Left renal cortex interstitium (tissue), 4 donors: ENCODE results near the gene FUT3. TPM values are rescaled to one million over a fixed set of nuclear protein-coding genes. Genes with fewer than 3 reads are reported as not detected.

Experiments used
- DNase-seq, 4 donors: peaks; one replicate each; pipeline ENCODE4 v3.0.0-alpha.2; 2013; ENCODE audit warnings: low read depth in 4 of 4, low spot score in 2 of 4, missing footprints in 1 of 4
- polyA plus RNA-seq, 4 donors: library from polyadenylated mRNA; unstranded; fragments of 120-200 nt; gene quantifications; one replicate each; pipeline ENCODE4 v1.2.1, GENCODE V29; 2013; ENCODE audit not compliant: insufficient read length in 4 of 4

FUT3 gene
- polyA plus RNA-seq, 4 donors, result 0.32 to 1.3 (median 0.74) TPM

GRCh38 chr19:5826531-5827341 is 24.5 kb downstream of the FUT3 start:
- DNase-seq, result peak in 3 of 4 donors; percentile 62 to 76 (median 65)

GRCh38 chr19:5825178-5825577 is 26.1 kb downstream of the FUT3 start:
- DNase-seq, result no peak

GRCh38 chr19:5824751-5825150 is 26.5 kb downstream of the FUT3 start:
- no peak for DNase-seq

DNA sequence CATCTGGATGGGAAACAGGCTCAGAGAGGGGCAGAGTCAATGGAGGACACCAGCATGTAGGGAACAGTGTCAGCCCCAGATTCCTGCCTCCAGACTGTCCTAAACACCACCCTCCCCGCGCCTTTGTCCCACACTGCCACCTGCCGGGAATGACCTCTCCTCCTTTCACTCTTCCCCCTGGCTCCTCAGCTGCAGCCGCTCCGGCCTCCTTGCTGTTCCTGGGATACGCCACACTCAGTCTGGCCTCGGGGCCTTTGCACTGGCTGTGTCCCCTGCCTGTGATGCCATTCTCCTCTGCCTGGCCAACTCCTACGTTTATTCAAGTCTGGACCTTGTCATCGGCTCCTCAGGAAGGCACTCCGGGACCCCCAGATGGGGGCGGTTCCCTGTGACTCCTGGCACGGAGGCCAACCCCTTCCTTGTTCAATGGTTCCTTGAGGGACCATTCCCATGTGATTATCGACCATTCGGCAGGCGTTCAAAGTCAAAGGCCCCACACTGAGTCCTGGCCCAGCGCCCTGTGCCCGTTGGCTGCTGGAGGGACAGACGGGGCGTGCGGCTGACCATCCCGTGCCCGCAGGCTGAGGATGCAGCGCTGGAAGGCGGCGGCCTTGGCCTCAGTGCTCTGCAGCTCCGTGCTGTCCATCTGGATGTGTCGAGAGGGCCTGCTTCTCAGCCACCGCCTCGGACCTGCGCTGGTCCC is 27.5 kb downstream of the FUT3 start:
- DNase-seq, result no peak

GRCh38 chr19:5822181-5822844 is 28.9 kb downstream of the FUT3 start:
- DNase-seq, result no peak

- DNase-seq, result no peak
Observed at GRCh38 chr19:5821521-5822180, 29.6 kb downstream of the FUT3 start.

- DNase-seq, result no peak
Observed at GRCh38 chr19:5820785-5821184, 30.5 kb downstream of the FUT3 start.

- no peak for DNase-seq
Observed at GRCh38 chr19:5818594-5818993, 32.7 kb downstream of the FUT3 start.

- DNase-seq, result no peak
Observed at GRCh38 chr19:5817218-5817617, 34.0 kb downstream of the FUT3 start.

- no peak for DNase-seq
Observed at GRCh38 chr19:5814852-5815246, 36.4 kb downstream of the FUT3 start.

DNA sequence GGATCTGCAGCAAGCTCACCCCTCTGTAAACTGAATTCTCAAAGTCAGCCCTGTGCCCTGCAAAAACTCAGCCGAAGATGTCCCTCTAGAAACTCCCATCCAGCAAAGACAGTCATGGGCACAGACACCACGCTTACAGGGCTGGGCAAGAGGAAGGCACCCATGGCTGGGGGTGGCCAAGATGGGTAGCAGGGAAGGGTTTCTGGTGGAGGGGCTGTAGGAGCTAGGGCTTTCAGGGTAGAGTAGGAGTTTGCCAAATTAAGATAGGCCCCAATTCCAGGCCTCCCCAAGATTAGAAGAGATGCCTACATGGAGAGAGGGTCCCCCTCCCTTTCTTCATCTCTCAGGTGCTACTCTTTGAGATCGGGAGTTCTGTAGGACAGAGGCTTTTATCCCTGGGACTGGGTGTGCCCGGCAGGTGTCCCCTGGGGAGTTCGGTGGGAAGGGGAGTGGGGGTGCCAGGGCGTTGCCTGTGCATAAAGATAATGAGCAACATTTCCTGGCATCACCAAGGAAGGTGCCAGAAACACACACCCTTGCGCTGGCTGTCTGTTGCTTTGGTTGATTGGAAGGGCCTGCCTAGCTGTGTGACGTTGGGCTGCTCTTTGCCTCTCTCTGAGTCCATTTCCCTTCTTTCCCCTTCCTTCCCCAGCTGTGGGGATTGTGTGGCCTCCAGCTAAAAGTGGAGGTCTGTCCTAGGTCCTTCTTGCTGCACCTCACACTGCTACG is 37.0 kb downstream of the FUT3 start:
- DNase-seq, result no peak

GRCh38 chr19:5811117-5811516 is 40.1 kb downstream of the FUT3 start:
- DNase-seq, result no peak

DNA sequence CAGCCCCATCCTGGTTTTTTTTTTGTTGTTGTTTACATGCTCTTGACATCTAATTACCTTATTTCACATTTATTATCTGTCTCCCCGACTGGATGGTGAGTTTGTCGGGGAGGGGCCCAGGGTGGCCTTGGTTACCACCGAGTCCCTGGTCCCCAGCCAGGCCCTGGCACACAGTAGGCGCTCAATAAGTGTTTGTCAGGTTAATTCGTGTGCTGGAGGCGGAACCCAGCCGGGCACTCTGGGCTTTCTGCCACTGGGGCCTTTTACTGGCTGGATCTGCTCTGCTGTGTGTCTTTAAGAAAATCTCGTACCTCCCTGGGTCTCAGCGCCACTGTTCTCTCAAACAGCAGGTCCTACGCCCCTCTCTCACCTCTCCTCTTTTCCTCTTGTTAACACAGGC is 41.8 kb downstream of the FUT3 start:
- DNase-seq, result no peak

- DNase-seq, result no peak
Observed at GRCh38 chr19:5809053-5809452, 42.2 kb downstream of the FUT3 start.

GRCh38 chr19:5808120-5808816 is 43.0 kb downstream of the FUT3 start:
- DNase-seq, result no peak

DNA sequence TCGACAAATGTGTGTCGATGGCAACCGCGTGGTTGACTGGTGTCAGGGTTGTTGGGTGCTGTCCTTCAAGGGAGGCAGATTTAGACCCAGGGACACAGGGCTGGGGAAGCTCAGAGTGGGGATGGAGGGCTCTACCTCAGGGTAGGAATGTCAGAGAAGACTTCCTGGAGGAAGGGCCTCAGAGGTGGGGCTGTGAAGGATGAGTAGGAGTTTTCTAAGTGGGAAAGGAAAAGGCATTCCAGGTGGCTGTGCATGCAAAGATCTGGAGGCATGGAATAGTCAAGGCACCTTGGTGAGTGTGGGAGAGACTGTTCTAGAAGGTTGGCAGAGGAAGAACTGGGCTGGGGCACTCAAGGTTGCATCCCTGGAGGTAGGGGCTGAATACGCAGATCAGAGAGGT is 44.3 kb downstream of the FUT3 start:
- DNase-seq, result no peak

DNA sequence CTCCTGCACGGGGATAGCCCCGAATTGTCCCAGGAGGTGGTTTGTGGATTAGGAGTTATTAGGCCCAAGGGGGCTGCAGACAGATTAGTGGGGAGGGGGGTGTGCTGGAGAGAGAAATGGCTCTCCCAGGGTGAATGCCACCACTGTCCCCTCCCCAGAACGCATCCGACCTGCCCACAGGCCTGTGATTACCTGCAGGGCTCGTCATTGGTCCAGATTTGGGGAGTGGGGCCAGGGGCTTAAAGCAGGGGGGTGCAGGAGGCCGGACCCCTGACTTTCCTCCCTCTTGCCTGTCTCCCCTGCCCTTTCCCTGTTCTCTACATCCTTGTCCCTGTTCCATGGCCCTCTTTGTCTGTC is 45.1 kb downstream of the FUT3 start:
- DNase-seq, result no peak

DNA sequence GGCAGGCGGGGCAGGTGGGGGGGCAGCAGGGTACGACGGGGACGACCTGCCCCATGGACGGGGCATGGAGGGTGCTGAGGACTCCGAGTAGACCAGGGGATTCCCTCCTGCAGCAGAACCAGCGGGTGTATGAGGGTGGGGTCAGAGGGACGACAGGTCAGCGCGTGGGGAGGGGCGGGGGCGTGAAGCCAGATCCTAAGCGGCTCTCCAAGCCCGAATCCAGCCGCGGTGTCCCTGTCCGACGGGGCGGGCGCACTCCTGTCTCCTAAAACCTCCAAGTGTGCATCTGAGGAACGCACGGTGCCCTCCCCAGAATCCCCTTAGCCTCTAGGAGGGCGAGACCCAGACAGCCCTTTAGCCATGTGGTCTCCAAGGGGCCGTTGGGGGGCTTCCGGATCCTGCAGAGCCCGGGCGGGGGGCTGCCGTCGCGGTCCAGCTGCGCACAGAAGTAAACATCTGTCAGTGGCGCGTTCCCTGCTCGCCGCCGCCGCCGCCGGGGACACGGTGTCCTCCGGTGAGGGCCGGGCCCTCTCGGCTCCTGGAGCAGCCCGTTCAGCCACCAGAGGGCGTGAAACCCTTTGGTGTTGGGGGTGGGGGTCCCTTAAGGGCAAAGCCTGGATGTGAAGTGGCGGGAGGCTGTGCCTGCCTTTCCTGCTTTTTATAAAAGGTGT is 45.7 kb downstream of the FUT3 start:
- DNase-seq, result peak in 1 of 4 donors; percentile 81
